HG03460 (cell line): ENCODE measurements around the gene BCL2.
"Not testable (repeated sequence)": the region's sequence is repeated elsewhere in the genome, so short reads cannot be mapped to it uniquely, and the experiment has no call there.

Source experiments
- ATAC-seq: cut with Tn5 transposase; IDR thresholded peaks from one replicate; pipeline ENCODE4 v1.9.1; 2021; ENCODE audit not compliant: unreplicated experiment

BCL2 gene

DNA sequence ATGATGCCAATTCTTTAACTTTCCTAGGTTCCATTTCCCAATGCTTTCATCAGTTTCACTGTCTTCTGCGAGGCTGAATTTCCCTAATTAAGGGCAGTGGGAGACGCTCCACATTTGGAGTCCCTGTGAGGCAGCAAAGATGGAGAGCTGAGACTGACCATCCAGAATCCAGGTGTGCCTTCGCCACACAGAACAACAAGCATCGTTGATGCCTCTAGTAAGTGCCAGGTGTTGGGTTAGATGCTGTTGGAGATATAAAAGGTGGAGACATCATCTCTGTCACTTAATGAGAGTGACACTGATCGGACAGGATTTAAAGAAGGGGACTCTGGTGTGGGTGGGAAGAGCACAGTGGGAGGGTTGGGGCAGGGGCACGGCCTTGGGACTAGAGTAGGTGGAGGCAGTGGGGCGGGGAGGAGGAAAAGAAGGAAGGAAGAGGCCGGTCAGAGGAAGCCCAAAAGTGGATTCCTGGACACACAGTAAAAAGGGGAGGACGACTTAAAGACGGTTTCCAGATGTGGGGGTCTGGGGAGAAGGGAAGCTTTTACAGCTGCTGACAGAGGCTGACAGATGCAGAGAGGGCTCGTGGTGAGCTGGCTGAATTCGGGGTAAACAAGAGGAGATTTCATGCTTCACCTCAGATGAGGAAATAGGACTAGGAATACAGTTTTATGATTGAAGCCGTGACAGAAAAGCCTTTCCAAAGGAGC, 113.0 kb downstream of the BCL2 start:
- no peak for ATAC-seq

DNA sequence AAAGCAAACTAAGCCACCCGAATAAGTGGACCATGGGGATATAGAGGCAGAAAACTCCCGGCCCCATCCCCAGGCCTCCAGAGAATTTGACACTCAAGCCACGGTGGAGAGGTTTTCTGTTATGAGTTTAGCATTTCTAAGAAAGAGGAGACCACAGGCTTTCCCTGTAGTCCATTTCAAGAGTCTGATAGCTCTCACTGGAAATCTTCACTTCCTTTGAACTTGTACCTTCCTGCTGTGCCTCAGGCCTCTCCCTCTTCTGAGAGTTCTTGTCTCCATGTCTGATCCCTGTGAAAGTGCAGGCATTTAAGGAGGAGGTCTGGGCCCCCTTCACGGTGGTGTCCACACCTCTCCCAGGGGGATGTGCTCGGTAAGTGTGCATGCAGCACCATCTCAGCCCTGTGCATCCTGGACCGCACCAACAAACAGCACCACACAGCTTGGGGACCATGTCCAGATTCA, 113.7 kb downstream of the BCL2 start:
- ATAC-seq: no peak

GRCh38 chr18:63203497-63203896, 116.1 kb downstream of the BCL2 start:
- no peak for ATAC-seq

- ATAC-seq: no peak
These were observed 116.7 kb downstream of the BCL2 start for GRCh38 chr18:63202828-63203227.

GRCh38 chr18:63201456-63201855, 118.1 kb downstream of the BCL2 start:
- ATAC-seq: not testable (repeated sequence)

- peak; percentile 53 for ATAC-seq
These were observed 119.8 kb downstream of the BCL2 start for GRCh38 chr18:63199743-63200241.

GRCh38 chr18:63198868-63199742, 120.5 kb downstream of the BCL2 start:
- no peak for ATAC-seq

DNA sequence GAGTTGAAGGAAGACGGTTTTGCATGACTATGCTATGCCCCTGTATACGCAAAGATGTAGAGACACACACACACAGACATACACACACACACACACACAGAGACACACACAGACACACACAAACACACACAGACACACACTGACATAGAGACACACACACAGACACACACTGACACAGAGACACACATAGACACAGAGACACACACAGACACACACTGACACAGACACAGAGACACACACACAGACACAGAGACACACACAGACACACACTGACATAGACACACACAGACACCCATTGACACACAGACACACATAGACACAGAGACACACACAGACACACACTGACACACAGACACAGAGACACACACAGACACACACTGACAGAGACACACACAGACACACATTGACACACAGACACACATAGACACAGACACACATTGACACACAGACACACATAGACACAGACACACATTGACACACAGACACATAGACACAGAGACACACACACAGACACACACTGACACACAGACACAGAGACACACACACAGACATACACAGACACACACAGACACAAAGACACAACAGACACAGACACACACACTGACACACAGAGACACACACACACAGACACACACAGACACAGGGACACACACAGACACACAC, 121.3 kb downstream of the BCL2 start:
- ATAC-seq: no peak

GRCh38 chr18:63197246-63197869, 122.2 kb downstream of the BCL2 start:
- ATAC-seq: no peak

DNA sequence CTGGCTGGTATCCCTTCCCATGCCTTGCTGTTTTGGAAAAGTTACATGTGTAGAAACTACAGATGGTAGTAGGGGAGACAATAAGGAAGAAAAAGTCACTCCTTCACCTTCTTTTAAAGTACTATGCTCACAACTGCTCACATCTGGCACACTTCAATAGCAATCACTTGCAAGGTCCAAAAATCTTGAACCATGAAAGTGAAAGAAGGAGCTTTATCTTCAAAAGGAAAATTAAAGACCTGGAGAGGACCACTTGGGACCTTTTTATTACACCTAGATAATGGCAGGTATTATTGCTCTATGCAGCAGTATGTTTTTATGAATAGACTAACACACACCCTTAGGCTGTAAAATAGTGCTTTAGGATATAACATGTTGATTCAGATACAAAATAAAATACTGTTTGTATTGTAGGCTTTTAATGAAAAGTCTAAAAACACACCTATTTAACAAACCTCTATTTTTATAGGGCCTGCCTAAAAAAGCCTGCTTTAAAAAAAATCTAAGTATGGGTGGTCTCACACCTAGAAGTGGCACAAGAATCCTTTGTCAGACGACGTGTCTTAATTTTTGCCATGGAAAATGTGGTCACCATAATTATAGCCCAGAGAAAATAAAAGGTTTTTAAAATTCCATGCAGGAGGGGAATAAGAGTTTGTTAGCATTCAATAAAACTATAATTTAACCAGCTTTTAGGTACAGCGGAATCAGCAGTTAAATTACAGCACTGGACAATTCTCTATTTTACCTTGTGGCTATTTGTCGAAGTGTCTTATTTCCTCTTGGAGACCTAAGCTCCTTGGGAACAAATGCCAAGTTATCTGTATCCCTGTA, 124.0 kb downstream of the BCL2 start:
- no peak for ATAC-seq

- peak; percentile 47 for ATAC-seq
These were observed 126.7 kb downstream of the BCL2 start for GRCh38 chr18:63192885-63193349.

- peak; percentile 31 for ATAC-seq
These were observed 127.3 kb downstream of the BCL2 start for GRCh38 chr18:63192126-63192884.

GRCh38 chr18:63191413-63191812, 128.2 kb downstream of the BCL2 start:
- ATAC-seq: no peak

DNA sequence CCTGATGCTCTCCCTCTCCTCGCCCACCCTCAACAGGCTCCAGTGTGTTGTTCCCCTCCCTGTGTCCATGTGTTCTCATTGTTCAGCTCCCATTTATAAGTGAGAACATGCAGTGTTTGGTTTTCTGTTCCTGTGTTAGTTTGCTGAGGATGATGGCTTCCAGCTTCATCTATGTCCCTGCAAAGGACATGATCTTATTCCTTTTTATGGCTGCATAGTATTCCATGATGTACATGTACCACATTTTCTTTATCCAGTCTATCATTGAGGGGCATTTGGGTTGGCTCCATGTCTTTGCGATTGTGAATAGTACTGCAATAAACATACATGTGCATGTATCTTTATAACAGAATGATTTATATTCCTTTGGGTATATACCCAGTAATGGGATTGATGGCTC, 128.7 kb downstream of the BCL2 start:
- ATAC-seq: not testable (repeated sequence)

DNA sequence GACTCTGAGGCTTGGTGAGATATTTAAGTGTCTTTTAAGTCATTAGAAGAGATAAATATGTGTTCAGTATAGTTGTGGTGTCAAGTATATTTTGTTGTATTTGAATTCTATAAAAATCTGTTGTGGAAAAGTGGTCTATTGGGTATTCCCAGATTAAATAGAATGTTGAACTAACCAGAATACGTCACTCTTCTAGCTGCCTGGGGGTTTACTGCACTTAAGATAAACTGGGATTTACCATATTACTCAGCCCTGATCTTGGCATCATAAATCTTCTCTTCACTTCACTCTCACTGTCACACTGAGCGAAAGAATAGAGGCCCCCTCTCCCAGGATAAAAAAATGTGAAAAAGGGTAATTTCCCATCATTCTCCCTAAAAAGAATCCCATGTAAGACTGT, 129.8 kb downstream of the BCL2 start:
- ATAC-seq: no peak

DNA sequence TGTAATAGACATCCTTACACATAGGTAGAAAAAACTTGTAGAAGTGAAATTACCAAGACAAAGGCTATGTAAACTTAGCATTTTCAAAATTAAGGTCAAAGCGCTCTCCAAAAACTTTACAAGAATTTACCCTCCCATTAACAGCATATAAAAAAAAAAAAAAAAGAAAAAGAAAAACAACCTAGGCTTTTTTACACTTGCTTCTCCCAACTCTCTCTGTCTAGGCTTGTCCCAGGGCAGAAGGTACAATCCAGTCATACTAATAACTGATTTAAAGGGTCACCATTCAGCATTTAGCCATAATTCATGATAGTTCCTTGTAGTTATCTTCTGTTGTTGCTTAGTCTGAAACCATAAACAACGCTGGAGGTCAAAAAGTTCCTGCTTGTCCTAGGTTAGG, 130.5 kb downstream of the BCL2 start:
- no peak for ATAC-seq

DNA sequence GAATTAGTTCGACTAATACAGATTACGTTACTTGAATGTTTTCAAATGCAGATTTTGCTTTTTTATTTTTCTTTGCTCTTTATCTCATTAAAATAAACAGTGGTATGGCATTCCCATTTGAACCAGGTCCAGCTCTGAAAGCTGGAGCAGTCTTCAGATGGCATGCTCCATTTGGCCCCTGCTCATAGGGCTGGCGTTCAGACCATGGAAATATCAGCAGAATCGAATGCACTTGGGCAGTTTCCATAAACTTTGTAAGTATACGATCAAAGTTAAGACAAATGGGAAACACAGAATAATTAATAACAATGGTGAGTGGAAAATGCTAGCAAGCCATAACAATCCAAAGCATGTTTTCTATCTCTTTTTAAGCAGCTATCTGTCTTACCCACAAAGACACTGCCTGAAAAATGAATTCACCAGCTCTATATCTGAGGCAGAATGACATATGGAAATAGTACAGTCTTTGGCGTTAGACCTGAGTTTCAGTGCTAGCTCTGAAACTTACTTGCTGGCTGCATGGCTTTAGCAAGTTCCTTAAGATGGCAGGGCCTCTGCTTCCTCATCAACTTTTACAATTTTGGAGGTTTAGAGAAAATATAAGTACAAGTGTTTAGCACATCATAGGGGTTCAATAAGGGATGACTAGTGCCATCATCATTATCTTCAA, 131.6 kb downstream of the BCL2 start:
- peak; percentile 40 for ATAC-seq

DNA sequence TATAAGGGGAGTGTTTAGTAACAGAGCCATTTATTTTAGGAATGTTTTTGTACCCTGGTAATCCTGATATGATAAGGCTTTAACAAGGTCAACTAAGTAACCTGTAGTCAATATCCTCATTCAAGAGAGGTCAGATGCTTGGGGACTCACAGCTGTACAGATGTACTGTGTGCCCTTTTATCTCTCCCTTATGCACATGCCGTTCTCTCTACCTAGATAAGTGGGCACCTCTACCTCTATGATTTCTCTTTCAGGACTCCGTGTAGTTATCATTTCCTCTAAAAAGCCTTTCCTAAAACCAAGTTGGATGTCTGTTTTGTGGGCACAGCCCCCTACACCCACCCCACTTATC, 132.4 kb downstream of the BCL2 start:
- ATAC-seq: no peak
